ENCODE data around the gene RGS6.
A peak's percentile ranks its signal among the peaks of the same experiment; 100 is the strongest.

Gene RGS6

GRCh38 chr14:72089625-72090024, 157.4 kb downstream of the RGS6 start:
- DNase-seq = no peak

- DNase-seq = no peak
Measured at GRCh38 chr14:72094844-72095582, 162.8 kb downstream of the RGS6 start.

DNA sequence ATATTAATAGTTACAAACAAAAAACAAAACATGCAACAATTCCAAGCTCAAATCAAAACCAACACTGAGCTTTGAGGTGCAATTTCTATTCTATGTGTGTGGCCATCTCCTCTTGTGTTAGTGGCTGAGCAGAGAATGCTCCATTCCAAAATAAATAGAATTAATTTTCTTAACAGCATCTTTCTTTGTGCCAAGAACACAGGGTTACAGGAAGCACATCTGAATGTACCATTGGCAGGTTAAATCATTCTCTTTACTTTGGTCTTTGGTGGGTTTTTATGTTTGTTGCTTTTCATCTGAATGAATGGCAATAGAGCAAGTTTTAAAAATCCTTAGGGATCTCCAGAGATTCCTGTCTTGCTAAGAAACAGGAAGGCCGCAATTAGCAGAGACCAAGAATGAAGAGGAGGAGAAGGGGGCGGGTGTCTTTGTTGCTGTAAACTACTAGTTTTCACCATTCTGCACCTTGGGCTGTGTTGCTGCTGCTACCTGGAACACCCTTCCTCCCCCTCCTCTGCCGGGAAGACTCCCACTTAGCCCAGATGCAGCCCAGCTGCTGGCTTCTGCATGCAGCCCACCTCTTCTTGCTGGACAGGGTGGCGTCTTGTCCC, 165.0 kb downstream of the RGS6 start:
- no peak for DNase-seq

DNA sequence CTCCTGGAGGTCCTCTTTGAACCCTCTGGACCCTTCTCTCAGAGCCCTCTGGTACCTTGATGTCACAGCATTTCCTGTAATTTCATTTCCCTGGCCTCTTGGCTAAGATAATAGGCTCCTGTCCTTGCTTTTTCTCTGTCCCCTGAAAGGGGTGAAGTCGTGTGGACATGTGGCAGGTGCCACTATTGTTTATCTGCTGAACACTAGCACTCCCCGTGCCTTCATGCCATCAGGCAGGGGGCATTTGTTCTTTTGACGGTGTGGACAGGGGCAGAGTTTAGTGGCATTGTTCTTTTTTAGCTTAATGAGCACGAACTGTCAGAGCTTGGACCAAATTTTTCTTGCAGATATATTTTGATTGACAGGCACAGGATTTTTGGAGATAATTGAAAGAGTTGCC, 166.0 kb downstream of the RGS6 start:
- peak; percentile 52 for DNase-seq

GRCh38 chr14:72099566-72099965, 167.3 kb downstream of the RGS6 start:
- DNase-seq = no peak

DNA sequence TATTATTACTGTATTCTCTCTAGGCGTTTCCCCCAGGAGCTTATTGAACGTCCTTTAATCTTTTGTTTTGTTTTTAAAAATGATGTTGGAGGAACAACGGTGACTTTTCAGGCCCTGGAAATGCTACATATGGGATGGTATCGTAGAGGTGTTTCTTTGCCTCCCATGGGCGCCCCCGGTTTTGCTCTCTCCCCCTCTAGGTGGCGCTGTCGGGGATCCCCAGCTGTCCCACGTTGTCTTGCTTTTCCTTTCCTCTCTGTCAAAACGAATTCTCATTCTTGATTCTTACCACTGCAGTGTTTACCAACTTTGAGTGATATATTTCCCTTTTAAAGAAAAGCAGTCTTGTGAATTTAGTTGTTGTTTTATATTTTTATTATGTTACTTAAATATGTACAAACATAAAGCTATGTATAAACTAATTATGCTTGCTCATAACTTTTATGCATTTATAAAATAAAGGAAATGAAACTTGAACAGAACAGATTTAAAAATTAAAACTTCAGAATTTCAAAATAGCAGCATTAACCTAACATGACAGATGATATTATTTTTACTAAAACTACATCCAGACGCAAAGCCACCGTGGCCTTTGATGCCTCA, 171.9 kb downstream of the RGS6 start:
- DNase-seq = no peak

DNA sequence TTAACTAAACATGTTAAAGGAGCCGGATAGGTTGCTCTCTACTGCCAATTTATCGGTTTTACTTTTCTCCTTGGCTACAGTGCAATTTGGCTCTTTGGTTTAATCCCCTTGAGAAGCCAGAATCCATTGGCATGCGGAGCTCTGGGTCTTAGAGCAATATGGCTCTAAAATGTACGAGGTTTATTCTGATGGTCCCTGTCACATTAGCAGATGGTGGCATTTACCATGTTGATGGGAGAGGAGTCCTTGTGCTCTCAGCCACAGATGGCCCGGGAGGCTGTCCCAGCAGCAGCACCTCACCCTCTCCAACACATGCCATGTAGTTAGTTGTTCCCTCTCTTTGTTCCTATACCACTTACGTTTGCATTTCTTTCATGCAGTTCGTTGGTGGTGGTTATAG, 179.7 kb downstream of the RGS6 start:
- DNase-seq = no peak

GRCh38 chr14:72118841-72119240, 186.6 kb downstream of the RGS6 start:
- no peak for DNase-seq

DNA sequence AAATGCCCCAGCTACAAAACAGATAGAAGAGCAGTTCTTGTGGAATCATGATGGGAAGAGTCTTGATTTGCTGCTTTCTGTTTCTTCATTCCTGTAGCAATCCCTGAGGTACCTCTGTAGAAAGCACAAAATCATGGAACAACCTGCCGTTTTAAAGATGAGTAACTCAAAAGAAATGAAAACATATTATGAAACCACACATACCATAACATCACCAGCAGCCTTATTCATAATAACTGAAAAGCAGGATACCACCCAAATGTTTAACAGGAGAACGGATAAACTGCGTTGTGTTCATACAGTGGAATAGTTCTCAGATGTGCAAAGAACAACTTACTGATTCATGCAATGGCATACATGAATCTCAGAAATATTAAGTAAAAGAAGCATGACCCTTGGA, 188.1 kb downstream of the RGS6 start:
- no peak for DNase-seq

GRCh38 chr14:72123755-72124154, 191.5 kb downstream of the RGS6 start:
- no peak for DNase-seq

DNA sequence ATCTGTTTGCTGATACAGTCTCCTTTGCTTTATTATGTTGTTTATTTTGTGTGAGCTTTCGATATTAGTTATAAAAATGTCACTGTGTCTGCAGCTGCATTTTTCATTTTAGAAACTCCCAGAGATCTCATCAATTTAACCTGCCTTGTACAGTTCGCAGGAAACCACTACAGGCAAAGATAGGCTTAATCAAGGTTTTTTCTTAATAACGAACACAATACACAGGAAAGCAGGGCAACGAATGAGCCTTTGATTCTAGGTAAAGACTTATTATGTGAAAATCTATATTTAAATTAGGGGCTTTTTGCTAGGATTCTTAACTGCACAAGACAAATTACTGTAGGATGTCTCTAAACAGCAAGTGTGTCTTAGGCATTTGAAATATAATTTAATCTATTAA, 191.9 kb downstream of the RGS6 start:
- no peak for DNase-seq

- DNase-seq = no peak
Measured at GRCh38 chr14:72126091-72126490, 193.9 kb downstream of the RGS6 start.

DNA sequence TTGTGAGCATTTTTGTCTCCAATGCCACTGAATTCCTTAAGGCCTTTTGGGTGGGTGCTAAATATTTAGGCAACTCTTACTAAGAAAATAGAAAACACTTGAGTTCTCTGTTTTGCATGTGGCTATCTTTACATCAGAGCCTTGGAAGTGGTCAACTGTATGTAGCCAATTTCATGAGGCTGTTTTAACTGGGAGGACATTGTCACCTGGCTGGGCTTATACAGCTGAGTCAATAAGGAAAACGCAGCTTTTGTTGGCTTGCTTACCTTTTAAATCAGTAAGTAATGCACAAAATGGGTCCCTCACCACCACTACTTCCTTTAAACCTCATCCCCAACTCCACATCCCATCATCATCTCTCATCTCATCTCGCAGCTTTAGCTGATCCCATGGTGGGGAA, 194.3 kb downstream of the RGS6 start:
- no peak for DNase-seq

DNA sequence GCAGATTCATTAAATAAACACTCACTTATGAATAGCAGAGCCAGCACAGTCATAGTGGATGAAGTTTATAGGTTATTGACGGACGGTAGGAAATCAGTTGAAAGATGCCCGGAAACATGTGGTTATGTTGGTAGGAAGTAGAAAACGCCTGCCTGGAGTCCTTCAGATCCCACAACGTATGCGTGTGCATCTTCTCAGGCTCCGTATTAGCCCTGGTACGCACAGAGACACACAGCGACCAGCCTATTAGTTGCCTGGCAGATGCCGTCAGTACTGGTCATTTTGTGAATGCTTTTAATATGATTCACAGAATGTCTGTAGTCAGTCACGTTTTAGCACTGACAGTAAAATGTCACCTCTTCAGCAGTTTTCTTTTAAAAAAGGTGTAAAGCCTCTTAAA, 196.4 kb downstream of the RGS6 start:
- DNase-seq = no peak

DNA sequence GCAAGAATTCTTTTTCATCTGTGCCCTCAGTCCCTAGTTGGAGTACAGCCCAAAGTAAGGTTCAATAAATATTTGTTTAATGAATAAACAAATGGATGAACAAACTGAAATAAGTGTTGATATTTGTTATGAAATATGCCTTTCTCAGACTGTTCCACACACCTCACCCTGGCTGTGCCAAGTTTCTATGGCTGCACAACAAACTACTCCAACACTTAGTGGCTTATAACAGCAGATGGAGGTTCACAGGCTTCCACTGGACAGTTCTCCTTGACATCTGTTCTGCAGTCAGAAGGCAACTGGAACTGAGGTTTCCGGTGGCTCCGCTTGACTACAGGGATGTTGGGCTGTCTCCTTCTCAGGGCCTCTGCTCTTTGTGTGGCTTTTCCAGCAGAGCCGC, 197.1 kb downstream of the RGS6 start:
- DNase-seq = no peak

DNA sequence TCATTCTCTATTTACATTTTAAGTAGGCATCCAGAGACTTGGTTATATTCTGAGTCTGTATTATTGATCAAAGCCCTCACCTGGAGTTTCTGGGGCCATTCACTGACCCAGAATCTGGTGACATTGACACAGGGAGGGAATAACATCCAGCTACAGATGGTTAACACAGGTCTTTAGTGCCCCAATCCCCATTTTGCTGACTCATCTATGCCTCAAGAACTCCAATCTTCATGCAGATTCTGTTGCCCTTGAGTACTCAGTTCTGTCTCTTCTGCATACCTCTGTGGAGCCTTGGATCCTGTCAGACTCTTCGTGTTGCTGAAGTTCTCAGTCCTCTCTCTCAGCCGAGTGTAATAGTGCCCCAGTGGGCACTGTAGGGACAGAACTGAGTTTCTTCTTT, 208.9 kb downstream of the RGS6 start:
- DNase-seq = no peak

GRCh38 chr14:72142328-72142727, 210.1 kb downstream of the RGS6 start:
- peak; percentile 67 for DNase-seq

DNA sequence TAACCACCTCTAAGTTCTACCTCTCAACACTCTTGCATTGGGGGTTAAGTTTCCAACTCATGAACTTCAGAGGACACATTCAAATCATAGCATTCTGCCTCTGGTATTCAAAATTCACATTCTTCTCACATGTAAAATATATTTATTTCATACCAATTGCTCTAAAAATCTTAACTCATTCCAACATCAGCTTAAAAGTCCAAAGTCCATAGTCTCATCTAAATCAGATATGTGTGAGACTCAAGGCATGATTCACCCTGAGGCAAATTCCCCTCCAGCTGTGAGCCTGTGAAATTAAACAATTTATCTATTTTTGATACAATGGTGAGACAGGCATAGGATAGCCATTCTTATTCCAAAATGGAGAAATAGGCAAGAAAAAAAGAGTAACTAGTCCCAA, 214.0 kb downstream of the RGS6 start:
- DNase-seq = no peak

- DNase-seq = no peak
Measured at GRCh38 chr14:72154645-72155378, 222.6 kb downstream of the RGS6 start.

GRCh38 chr14:72155379-72155993, 223.3 kb downstream of the RGS6 start:
- DNase-seq = no peak

DNA sequence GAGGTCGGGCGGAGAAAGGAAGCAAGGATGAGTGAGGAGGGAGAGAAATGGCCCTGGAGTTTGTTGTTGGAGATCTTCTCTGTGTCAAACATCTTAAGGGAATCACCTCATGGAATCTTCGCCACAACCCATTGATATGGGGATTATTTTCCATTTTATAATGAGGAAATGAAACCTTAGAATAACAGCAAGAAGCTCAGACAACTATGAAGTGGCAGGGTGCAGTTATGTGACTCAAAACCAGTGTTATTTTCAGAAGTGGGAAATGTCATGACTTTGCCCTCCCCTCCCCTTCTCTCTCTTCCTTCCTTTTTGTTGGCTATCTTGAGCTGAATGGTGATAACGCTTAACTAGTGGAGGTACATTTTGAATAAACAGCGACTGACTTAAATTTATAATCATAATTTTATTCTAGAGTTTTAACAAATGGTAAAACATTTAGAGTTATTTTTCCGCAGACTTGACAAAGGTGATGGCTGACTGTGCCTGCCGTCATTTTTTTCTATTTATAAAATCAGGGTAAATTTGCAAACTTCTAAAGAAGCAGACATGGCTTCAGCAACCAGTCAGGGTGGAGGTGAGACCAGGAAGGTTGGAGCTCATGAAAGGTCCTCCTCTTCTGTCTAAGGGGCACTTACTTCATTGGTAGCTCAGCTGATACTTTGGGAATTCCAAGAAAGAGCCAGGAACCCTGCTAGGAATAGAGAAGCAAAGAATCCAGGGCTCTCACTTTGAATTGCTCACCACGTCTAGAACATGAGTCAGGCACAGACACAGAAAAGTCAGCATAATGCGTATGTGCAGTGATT, 232.4 kb downstream of the RGS6 start:
- no peak for DNase-seq

DNA sequence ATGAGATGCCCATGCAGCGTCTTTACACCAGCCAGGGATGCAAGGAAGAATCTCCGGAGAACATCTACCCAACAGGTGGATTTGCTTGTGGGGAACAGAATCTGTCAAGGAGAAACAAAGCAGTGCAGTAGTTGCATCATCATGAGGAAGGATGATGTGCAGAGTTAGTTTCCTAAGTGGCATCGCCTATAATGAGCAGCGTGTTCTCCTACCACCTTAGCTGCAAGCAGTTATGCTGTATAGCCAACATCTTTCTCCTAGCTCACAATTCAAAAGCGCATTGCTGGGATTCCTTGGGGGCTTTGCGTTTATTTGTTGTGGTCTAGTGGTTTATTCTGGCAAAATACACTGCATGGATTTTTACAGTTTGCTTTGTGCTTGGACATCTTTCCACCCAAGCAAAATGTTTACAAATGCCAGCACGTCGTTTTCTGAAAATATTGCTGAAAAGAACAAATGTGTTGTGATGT, 233.0 kb downstream of the RGS6 start:
- peak; percentile 21 for DNase-seq
